Liver (tissue), 9 donors: ENCODE results near the gene KCNJ1. TPM values are rescaled to one million over a fixed set of nuclear protein-coding genes. Genes with fewer than 3 reads are reported as not detected.

Experiments used
- DNase-seq: peaks from one replicate; pipeline ENCODE4 v3.0.0-alpha.2; 2017; ENCODE audit warnings: low spot score
- H3K27ac ChIP-seq, 2 donors: one replicate each; pipeline ENCODE4 v1.7.0; 2013; ENCODE audit warnings: inconsistent platforms in 2 of 2, low read length in 2 of 2, control low read depth in 1 of 2, low read depth in 1 of 2, mild to moderate bottlenecking in 1 of 2
- H3K27me3 ChIP-seq, 4 donors: one replicate each; pipeline versions ENCODE4 v1.6.1 to v1.7.0; 2013; ENCODE audit warnings: low read length in 3 of 4, inconsistent platforms in 1 of 4, mild to moderate bottlenecking in 1 of 4, moderate library complexity in 1 of 4; ENCODE audit not compliant: control insufficient read depth in 4 of 4, insufficient read depth in 4 of 4
- H3K36me3 ChIP-seq, 4 donors: one replicate each; pipeline versions ENCODE4 v1.6.1 to v1.7.0; 2013; ENCODE audit warnings: low read length in 3 of 4, mild to moderate bottlenecking in 3 of 4, low read depth in 1 of 4, moderate library complexity in 1 of 4; ENCODE audit not compliant: control insufficient read depth in 4 of 4, insufficient read depth in 3 of 4
- H3K4me1 ChIP-seq, 4 donors: one replicate each; pipeline versions ENCODE4 v1.6.1 to v1.7.0; 2013; ENCODE audit warnings: low read length in 3 of 4, mild to moderate bottlenecking in 3 of 4, moderate library complexity in 1 of 4; ENCODE audit not compliant: control insufficient read depth in 4 of 4, insufficient read depth in 4 of 4
- H3K4me3 ChIP-seq, 3 donors: one replicate each; pipeline versions ENCODE4 v1.6.1 to v1.7.0; 2013; ENCODE audit warnings: low read length in 3 of 3, control low read depth in 1 of 3, low read depth in 1 of 3, mild to moderate bottlenecking in 1 of 3
- H3K9ac ChIP-seq, 2 donors: one replicate each; pipeline ENCODE4 v1.7.0; 2013; ENCODE audit warnings: low read length in 2 of 2, mild to moderate bottlenecking in 2 of 2, moderate library complexity in 2 of 2, control low read depth in 1 of 2, low read depth in 1 of 2
- H3K9me3 ChIP-seq, 4 donors: one replicate each; pipeline versions ENCODE4 v1.6.1 to v1.7.0; 2013; ENCODE audit warnings: low read length in 3 of 4; ENCODE audit not compliant: control insufficient read depth in 4 of 4
- ATF3 ChIP-seq: IDR thresholded peaks from 2 replicates; pipeline ENCODE4 v1.6.1; 2016; ENCODE audit warnings: antibody characterized with exemption
- CTCF ChIP-seq: fragments of 150-350 bp; IDR thresholded peaks from 2 replicates; pipeline ENCODE4 v1.5.1; 2017; ENCODE audit warnings: improper control_type of control experiment, low read depth, low read length; ENCODE audit not compliant: missing input control
- EGR1 ChIP-seq, 2 donors: IDR thresholded peaks; 2 replicates each; pipeline ENCODE4 v1.6.1; 2016 to 2018; ENCODE audit warnings: antibody characterized with exemption in 2 of 2, low read depth in 2 of 2
- FOXA1 ChIP-seq: IDR thresholded peaks from 2 replicates; pipeline ENCODE4 v1.6.1; 2016; ENCODE audit warnings: antibody characterized with exemption
- FOXA2 ChIP-seq: IDR thresholded peaks from 2 replicates; pipeline ENCODE4 v1.6.1; 2016; ENCODE audit warnings: antibody characterized with exemption
- GABPA ChIP-seq, 2 donors: IDR thresholded peaks in 1 of 2; conservative IDR thresholded peaks in 1 of 2; 2 replicates each; pipeline ENCODE4 v1.6.1; 2016; ENCODE audit warnings: antibody characterized with exemption in 2 of 2, mild to moderate bottlenecking in 1 of 2, moderate library complexity in 1 of 2
- HNF4A ChIP-seq, 2 donors: conservative IDR thresholded peaks; 2 replicates each; pipeline ENCODE4 v1.6.1; 2016; ENCODE audit warnings: antibody characterized with exemption in 2 of 2, mild to moderate bottlenecking in 2 of 2
- HNF4G ChIP-seq: IDR thresholded peaks from 2 replicates; pipeline ENCODE4 v1.6.1; 2016; ENCODE audit warnings: antibody characterized with exemption
- JUND ChIP-seq, 2 donors: IDR thresholded peaks; 2 replicates each; pipeline ENCODE4 v1.6.1; 2016; ENCODE audit warnings: antibody characterized with exemption in 2 of 2
- MAX ChIP-seq: IDR thresholded peaks from 2 replicates; pipeline ENCODE4 v1.6.1; 2016; ENCODE audit warnings: antibody characterized with exemption
- NR2F2 ChIP-seq: IDR thresholded peaks from 2 replicates; pipeline ENCODE4 v1.6.1; 2016; ENCODE audit warnings: antibody characterized with exemption
- RAD21 ChIP-seq, 2 donors: IDR thresholded peaks; 2 replicates each; pipeline ENCODE4 v1.6.1; 2016; ENCODE audit warnings: antibody characterized with exemption in 2 of 2, mild to moderate bottlenecking in 2 of 2
- REST ChIP-seq: IDR thresholded peaks from 2 replicates; pipeline ENCODE4 v1.6.1; 2016; ENCODE audit warnings: antibody characterized with exemption, mild to moderate bottlenecking
- RXRA ChIP-seq, 2 donors: IDR thresholded peaks; 2 replicates each; pipeline ENCODE4 v1.6.1; 2017 to 2018; ENCODE audit warnings: antibody characterized with exemption in 2 of 2, mild to moderate bottlenecking in 1 of 2
- SP1 ChIP-seq: IDR thresholded peaks from 2 replicates; pipeline ENCODE4 v1.6.1; 2018; ENCODE audit warnings: antibody characterized with exemption, mild to moderate bottlenecking
- TAF1 ChIP-seq: conservative IDR thresholded peaks from 2 replicates; pipeline ENCODE4 v1.6.1; 2016; ENCODE audit warnings: antibody characterized with exemption, mild to moderate bottlenecking
- YY1 ChIP-seq: IDR thresholded peaks from 2 replicates; pipeline ENCODE4 v1.6.1; 2016; ENCODE audit warnings: antibody characterized with exemption, mild to moderate bottlenecking
- ZBTB33 ChIP-seq: IDR thresholded peaks from 2 replicates; pipeline ENCODE4 v1.6.1; 2016; ENCODE audit warnings: antibody characterized with exemption
- WGBS: extraction: QIAGEN DNeasy Blood & Tissue Kit; methylation state at CpG from one replicate; pipeline ENCODE4 v1.1.7; 2013; 5-methylcytosine and 5-hydroxymethylcytosine counted together
- polyA plus RNA-seq, 2 donors: library from polyadenylated mRNA; stranded (reverse) in 1 of 2; unstranded in 1 of 2; fragments of 200-250 nt in 1 of 2; fragments of >200 nt in 1 of 2; fragmentation: Nextera tagmentation in 1 of 2; extraction: Ambion mirVana in 1 of 2; gene quantifications; one replicate each; pipeline versions ENCODE4 v1.2.1 to v1.2.3, GENCODE V29; 2013 to 2015
- total RNA-seq, 2 donors: library from RNA; depleted of rRNA; stranded (reverse); fragments of >200 nt; gene quantifications; one replicate each; pipeline ENCODE4 v1.2.3, GENCODE V29; 2014
- donor health status: healthy.
- donor health status: healthy.
- donor health status: healthy.
- donor health status: healthy.
- donor health status: healthy.

Gene KCNJ1
- total and polyA plus RNA-seq, 4 donors, result 0.14 to 0.23 TPM; not detected in 2

- no peak overlapping the region for H3K9ac ChIP-seq
- TF ChIP-seq MAX (no peak), CTCF (no peak), SP1 (no peak), HNF4A (conservative IDR thresholded peaks at IDR 0.05) (no peak), RXRA (IDR thresholded peaks at IDR 0.05) (no peak)
- H3K4me3 ChIP-seq, result no peak overlapping the region
- H3K9me3 ChIP-seq, result no peaks in the 10 kb centered on the region
- H3K4me1 ChIP-seq, result peaks cover 0 to 9% (median 0%) of the 10 kb centered on the region in 4 donors
- H3K27ac ChIP-seq, result no peak overlapping the region
- 77% methylated on average over 4 of the region's 4 CpGs for WGBS
- no peaks in the 10 kb centered on the region for H3K27me3 ChIP-seq
- DNase-seq, result no peak
- H3K36me3 ChIP-seq, result no peaks in the 10 kb centered on the region
These were observed 4.0 kb downstream of the KCNJ1 start for GRCh38 chr11:128862908-128863660.

- H3K27ac ChIP-seq, result no peak overlapping the region
These were observed 4.7 kb downstream of the KCNJ1 start for GRCh38 chr11:128862406-128862805.

More at GRCh38 chr11:128862406-128862805, 4.7 kb downstream of the KCNJ1 start:
- TF ChIP-seq NR2F2, result no peak
- no peak for TF ChIP-seq JUND (IDR thresholded peaks at IDR 0.05)
- no peak for TF ChIP-seq RXRA (IDR thresholded peaks at IDR 0.05)
- TF ChIP-seq CTCF, result no peak
- TF ChIP-seq RAD21 (IDR thresholded peaks at IDR 0.05), result no peak
- no peak for TF ChIP-seq MAX
- no peak for TF ChIP-seq SP1
- TF ChIP-seq REST, result no peak
- TF ChIP-seq GABPA (IDR thresholded peaks at IDR 0.05 in 1 of 2, conservative IDR thresholded peaks at IDR 0.05 in 1 of 2), result no peak
- no peak for TF ChIP-seq ATF3
- no peak for TF ChIP-seq TAF1
- TF ChIP-seq HNF4A (conservative IDR thresholded peaks at IDR 0.05), result no peak
- TF ChIP-seq FOXA1, result no peak
- no peak for TF ChIP-seq FOXA2
- TF ChIP-seq HNF4G, result no peak
- no peak for TF ChIP-seq YY1
- TF ChIP-seq EGR1 (IDR thresholded peaks at IDR 0.05; ENCODE audit: low read depth in 2 of 2), result no peak
- no peak for TF ChIP-seq ZBTB33
- no peaks in the 10 kb centered on the region for H3K27me3 ChIP-seq
- no peak overlapping the region for H3K4me3 ChIP-seq
- H3K9ac ChIP-seq, result no peak overlapping the region
- H3K36me3 ChIP-seq, result no peaks in the 10 kb centered on the region
- no peak for DNase-seq
- H3K9me3 ChIP-seq, result no peaks in the 10 kb centered on the region
- peaks cover 0 to 9% (median 0%) of the 10 kb centered on the region in 4 donors for H3K4me1 ChIP-seq
- WGBS, result 85% methylated on average over 9 of the region's 9 CpGs
